NT2/D1 (cell line): Measurements from ENCODE around the gene GSK3B.

ENCODE experiments used
- YY1 ChIP-seq: IDR thresholded peaks from 2 replicates; pipeline ENCODE4 v1.6.1; 2011; ENCODE audit not compliant: insufficient read length, insufficient read depth
- ZNF274 ChIP-seq: IDR thresholded peaks from 2 replicates; pipeline ENCODE4 v1.6.1; 2011; ENCODE audit warnings: mild to moderate bottlenecking, low read depth, low read length

GRCh38 chr3:119817583-119818363 is 276.5 kb downstream of the GSK3B start:
- TF ChIP-seq YY1 = no peak
- no peak for TF ChIP-seq ZNF274
